A549 (cell line): ENCODE data around the gene ADGRG6.

Source experiments
- EHMT2 ChIP-seq: fragments of 200-600 bp; sonication (generic); IDR thresholded peaks from 2 replicates; pipeline ENCODE4 v1.6.1; 2016; ENCODE audit warnings: antibody characterized with exemption, low read depth, mild to moderate bottlenecking, moderate library complexity
- JUNB ChIP-seq: fragments of >200 bp; sonication (Bioruptor Twin); formaldehyde crosslinking; IDR thresholded peaks from 2 replicates; pipeline ENCODE4 v1.6.1; 2016
- POLR2A ChIP-seq: IDR thresholded peaks from 2 replicates; pipeline ENCODE4 v1.6.1; 2012; ENCODE audit warnings: mild to moderate bottlenecking, low read length
- TF ChIP-seq, protein P1 (sequence below): fragments of >200 bp; sonication (Bioruptor Twin); formaldehyde crosslinking; IDR thresholded peaks from 3 replicates; pipeline ENCODE4 v1.5.1; 2016

DNA sequence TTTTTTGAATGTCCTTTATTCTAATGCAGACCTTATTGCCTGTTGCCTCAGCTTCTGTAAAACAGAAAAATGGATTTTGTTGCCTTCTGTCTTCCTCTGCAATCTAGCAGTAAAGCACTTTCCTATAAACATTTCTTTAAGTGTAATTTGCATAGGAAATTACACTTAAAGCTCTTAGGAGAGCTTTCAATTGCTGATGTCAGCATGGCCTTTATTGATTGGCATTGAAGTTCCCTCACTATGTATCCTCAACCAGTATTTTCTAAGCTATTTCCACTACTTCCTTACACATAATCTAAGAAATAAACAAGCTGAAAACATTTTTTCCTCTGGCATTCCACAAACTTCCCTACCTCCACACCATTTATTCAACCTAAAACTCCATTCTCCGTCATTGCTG lies 22.3 kb downstream of the ADGRG6 start:
- TF ChIP-seq, protein P1, sequence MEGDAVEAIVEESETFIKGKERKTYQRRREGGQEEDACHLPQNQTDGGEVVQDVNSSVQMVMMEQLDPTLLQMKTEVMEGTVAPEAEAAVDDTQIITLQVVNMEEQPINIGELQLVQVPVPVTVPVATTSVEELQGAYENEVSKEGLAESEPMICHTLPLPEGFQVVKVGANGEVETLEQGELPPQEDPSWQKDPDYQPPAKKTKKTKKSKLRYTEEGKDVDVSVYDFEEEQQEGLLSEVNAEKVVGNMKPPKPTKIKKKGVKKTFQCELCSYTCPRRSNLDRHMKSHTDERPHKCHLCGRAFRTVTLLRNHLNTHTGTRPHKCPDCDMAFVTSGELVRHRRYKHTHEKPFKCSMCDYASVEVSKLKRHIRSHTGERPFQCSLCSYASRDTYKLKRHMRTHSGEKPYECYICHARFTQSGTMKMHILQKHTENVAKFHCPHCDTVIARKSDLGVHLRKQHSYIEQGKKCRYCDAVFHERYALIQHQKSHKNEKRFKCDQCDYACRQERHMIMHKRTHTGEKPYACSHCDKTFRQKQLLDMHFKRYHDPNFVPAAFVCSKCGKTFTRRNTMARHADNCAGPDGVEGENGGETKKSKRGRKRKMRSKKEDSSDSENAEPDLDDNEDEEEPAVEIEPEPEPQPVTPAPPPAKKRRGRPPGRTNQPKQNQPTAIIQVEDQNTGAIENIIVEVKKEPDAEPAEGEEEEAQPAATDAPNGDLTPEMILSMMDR, result no peak
- no peak for TF ChIP-seq EHMT2
- no peak for TF ChIP-seq POLR2A
- TF ChIP-seq JUNB, result no peak
